ENCODE results near the gene PRKAR1A. TPM values are rescaled to one million over a fixed set of nuclear protein-coding genes. Genes with fewer than 3 reads are reported as not detected.

Gene PRKAR1A
- total RNA-seq, result 733 TPM
- long read RNA-seq, full-length matches to known transcripts, result 1,174 of 1,375 reads
- long read RNA-seq, partial matches to known transcripts, result 73 of 1,375 reads
- long read RNA-seq, other reads (novel, unspliced or antisense), result 128 of 1,375 reads

- intact Hi-C loops (cut with micrococcal nuclease), result no loop called here
Observed at GRCh38 chr17:68512247-68512959, at the start of gene PRKAR1A. Gene PRKAR1A (plus strand): TSS chr17:68512430. CDS start chr17:68515400, 2,970 bp downstream.

GRCh38 chr17:68463211-68464019 is 48.8 kb upstream of the PRKAR1A start:
- DNase-seq, result no peak
- Histone ChIP-seq H3K27me3 (ENCODE audit: low read depth) (no peaks in the 10 kb centered on the region), H3K9me3 (replicated peaks) (no peaks in the 10 kb centered on the region), H3K4me1 (peaks cover 62% of the 10 kb centered on the region), H3K4me3 (no peak overlapping the region), H3K27ac (replicated peaks) (peak overlapping the region; percentile 98), H3K36me3 (no peaks in the 10 kb centered on the region)
- intact Hi-C loops (cut with micrococcal nuclease), result no loop called here
- TF ChIP-seq CTCF (IDR thresholded peaks at IDR 0.05; ENCODE audit: borderline replicate concordance), result peak; percentile 29

More at GRCh38 chr17:68512247-68512959, at the start of gene PRKAR1A:
- peaks cover 23% of the 10 kb centered on the region for H3K36me3 ChIP-seq
- no peaks in the 10 kb centered on the region for H3K27me3 ChIP-seq (ENCODE audit: low read depth)
- peaks cover 84% of the 10 kb centered on the region for H3K4me1 ChIP-seq
- peak within 1 kb of the TSS; percentile 76 for H3K4me3 ChIP-seq
- peak; percentile 32 for TF ChIP-seq CTCF (IDR thresholded peaks at IDR 0.05; ENCODE audit: borderline replicate concordance)
- DNase-seq, result peak; percentile 95
- H3K9me3 ChIP-seq (replicated peaks), result no peaks in the 10 kb centered on the region
- peak within 1 kb of the TSS; percentile 97 for H3K27ac ChIP-seq (replicated peaks)

GRCh38 chr17:68468334-68468733 is 43.9 kb upstream of the PRKAR1A start:
- Histone ChIP-seq H3K27ac (replicated peaks) (peak overlapping the region; percentile 94), H3K27me3 (ENCODE audit: low read depth) (no peaks in the 10 kb centered on the region), H3K4me3 (no peak overlapping the region), H3K4me1 (peaks cover 23% of the 10 kb centered on the region), H3K9me3 (replicated peaks) (peaks cover 9% of the 10 kb centered on the region), H3K36me3 (no peaks in the 10 kb centered on the region)
- no peak for TF ChIP-seq CTCF (IDR thresholded peaks at IDR 0.05; ENCODE audit: borderline replicate concordance)
- intact Hi-C loops (cut with micrococcal nuclease), result no loop called here
- DNase-seq, result no peak

GRCh38 chr17:68468788-68469187 is 43.4 kb upstream of the PRKAR1A start:
- DNase-seq, result no peak
- Histone ChIP-seq H3K36me3 (no peaks in the 10 kb centered on the region), H3K9me3 (replicated peaks) (peaks cover 9% of the 10 kb centered on the region), H3K4me3 (no peak overlapping the region), H3K4me1 (peaks cover 26% of the 10 kb centered on the region), H3K27ac (replicated peaks) (peak overlapping the region; percentile 94), H3K27me3 (ENCODE audit: low read depth) (no peaks in the 10 kb centered on the region)
- intact Hi-C loops (cut with micrococcal nuclease), result no loop called here
- TF ChIP-seq CTCF (IDR thresholded peaks at IDR 0.05; ENCODE audit: borderline replicate concordance), result no peak

- peaks cover 9% of the 10 kb centered on the region for H3K9me3 ChIP-seq (replicated peaks)
- intact Hi-C loops (cut with micrococcal nuclease), result no loop called here
- no peak for DNase-seq
- H3K4me1 ChIP-seq, result peaks cover 35% of the 10 kb centered on the region
- H3K36me3 ChIP-seq, result no peaks in the 10 kb centered on the region
- no peak overlapping the region for H3K4me3 ChIP-seq
- TF ChIP-seq CTCF (IDR thresholded peaks at IDR 0.05; ENCODE audit: borderline replicate concordance), result no peak
- no peaks in the 10 kb centered on the region for H3K27me3 ChIP-seq (ENCODE audit: low read depth)
- peak overlapping the region; percentile 94 for H3K27ac ChIP-seq (replicated peaks)
Observed at GRCh38 chr17:68470961-68471360, 41.3 kb upstream of the PRKAR1A start.
